A673 (cell line): ENCODE results near the gene RORB. TPM values are rescaled to one million over a fixed set of nuclear protein-coding genes. Genes with fewer than 3 reads are reported as not detected.

Experiments
- BruUV-seq: library from RNA; stranded (reverse); fragments of 400-500 nt; replicated peaks from 2 replicates; lab custom pipeline; 2021; lab: Mats Ljungman, UMichigan
- CTCF ChIA-PET: fragments of 300-600 bp; sonication (Branson Sonifier 250); formaldehyde crosslinking; loops from one replicate; lab custom pipeline; 2022; ENCODE audit warnings: antibody characterized with exemption; lab: Charles Lee
- POLR2A ChIA-PET: fragments of 300-600 bp; sonication (Branson Sonifier 250); formaldehyde crosslinking; loops from one replicate; lab custom pipeline; 2022; ENCODE audit warnings: antibody characterized with exemption; ENCODE audit not compliant: low non-redundant PET; lab: Charles Lee
- DNase-seq: peaks from one replicate; pipeline ENCODE4 v3.0.0-alpha.2; 2015; ENCODE audit warnings: low spot score
- H3K27ac ChIP-seq: fragments of 200-600 bp; sonication (generic); 2 replicates; pipeline ENCODE4 v1.5.1; 2016; ENCODE audit warnings: mixed run types, low read depth, mild to moderate bottlenecking, mixed read lengths, antibody characterized with exemption, low read length; ENCODE audit not compliant: poor library complexity, severe bottlenecking
- H3K27me3 ChIP-seq: fragments of 200-600 bp; sonication (generic); replicated peaks from 2 replicates; pipeline ENCODE4 v1.6.1; 2017; ENCODE audit warnings: mixed run types, low read depth, mild to moderate bottlenecking, mixed read lengths, antibody characterized with exemption, low read length; ENCODE audit not compliant: insufficient read depth, poor library complexity
- H3K36me3 ChIP-seq: fragments of 200-600 bp; sonication (generic); 2 replicates; pipeline ENCODE4 v1.6.1; 2016; ENCODE audit warnings: mixed run types, mild to moderate bottlenecking, mixed read lengths, antibody characterized with exemption, low read length; ENCODE audit not compliant: insufficient read depth, poor library complexity, severe bottlenecking
- H3K4me1 ChIP-seq: fragments of 200-600 bp; sonication (generic); 2 replicates; pipeline ENCODE4 v1.6.1; 2017; ENCODE audit warnings: mixed run types, mild to moderate bottlenecking, mixed read lengths, antibody characterized with exemption, low read length; ENCODE audit not compliant: insufficient read depth, poor library complexity, severe bottlenecking
- H3K4me3 ChIP-seq: fragments of 200-600 bp; sonication (generic); 2 replicates; pipeline ENCODE4 v1.5.1; 2016; ENCODE audit warnings: low read depth, mixed run types, mild to moderate bottlenecking, mixed read lengths, low read length; ENCODE audit not compliant: poor library complexity, severe bottlenecking
- H3K9me3 ChIP-seq: fragments of 200-600 bp; sonication (generic); 2 replicates; pipeline ENCODE4 v1.6.1; 2016; ENCODE audit warnings: mixed run types, low read depth, mild to moderate bottlenecking, mixed read lengths, antibody characterized with exemption, low read length; ENCODE audit not compliant: poor library complexity, severe bottlenecking
- EZH2 ChIP-seq: fragments of 200-600 bp; sonication (generic); IDR thresholded peaks from 2 replicates; pipeline ENCODE4 v1.6.1; 2017; ENCODE audit warnings: borderline replicate concordance, low read depth, mild to moderate bottlenecking, mixed read lengths, antibody characterized with exemption, low read length; ENCODE audit not compliant: poor library complexity, severe bottlenecking
- intact Hi-C: fragments of 100-400 bp; cut with micrococcal nuclease; formaldehyde crosslinking; loops from one replicate; pipeline ENCODE4 v1.10.0; 2022; ENCODE audit not compliant: unreplicated experiment
- total RNA-seq: library from RNA; stranded (reverse); gene quantifications from 2 replicates; pipeline ENCODE4 v1.2.3, GENCODE V29; 2021
- TF ChIP-seq, protein P1 (sequence below): fragments of 300-800, 200-600 bp; sonication (generic); conservative IDR thresholded peaks from 2 replicates; pipeline ENCODE4 v1.5.1; 2017; ENCODE audit warnings: low read depth, mild to moderate bottlenecking, antibody characterized with exemption, low read length, moderate library complexity, mixed read lengths

The RORB gene
- total RNA-seq, 1 experiment from 2014 or later = 0.02 TPM

DNA sequence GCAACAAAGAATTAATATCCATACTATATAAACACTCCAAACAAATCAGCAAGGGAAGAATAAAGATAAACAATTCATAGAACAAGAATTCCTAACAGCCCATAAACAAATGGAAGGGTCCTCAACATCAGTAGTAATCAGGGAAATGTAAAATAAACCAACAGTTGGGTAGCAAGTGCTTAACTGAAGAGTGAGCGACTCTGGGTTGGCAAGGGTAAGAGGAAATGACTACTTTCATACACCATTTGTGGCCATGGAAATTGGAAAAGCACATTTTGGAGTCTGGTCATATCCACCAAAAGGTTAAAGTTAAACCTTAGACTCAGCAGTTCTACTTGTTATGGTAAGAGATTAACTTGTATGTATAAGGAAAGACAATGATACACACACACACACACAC, 17.4 kb upstream of the RORB start:
- CTCF ChIA-PET = no interaction called here
- H3K27ac ChIP-seq = no peak overlapping the region
- BruUV-seq = no TSS peak
- no peak for DNase-seq
- no peak for TF ChIP-seq EZH2
- TF ChIP-seq, protein P1, sequence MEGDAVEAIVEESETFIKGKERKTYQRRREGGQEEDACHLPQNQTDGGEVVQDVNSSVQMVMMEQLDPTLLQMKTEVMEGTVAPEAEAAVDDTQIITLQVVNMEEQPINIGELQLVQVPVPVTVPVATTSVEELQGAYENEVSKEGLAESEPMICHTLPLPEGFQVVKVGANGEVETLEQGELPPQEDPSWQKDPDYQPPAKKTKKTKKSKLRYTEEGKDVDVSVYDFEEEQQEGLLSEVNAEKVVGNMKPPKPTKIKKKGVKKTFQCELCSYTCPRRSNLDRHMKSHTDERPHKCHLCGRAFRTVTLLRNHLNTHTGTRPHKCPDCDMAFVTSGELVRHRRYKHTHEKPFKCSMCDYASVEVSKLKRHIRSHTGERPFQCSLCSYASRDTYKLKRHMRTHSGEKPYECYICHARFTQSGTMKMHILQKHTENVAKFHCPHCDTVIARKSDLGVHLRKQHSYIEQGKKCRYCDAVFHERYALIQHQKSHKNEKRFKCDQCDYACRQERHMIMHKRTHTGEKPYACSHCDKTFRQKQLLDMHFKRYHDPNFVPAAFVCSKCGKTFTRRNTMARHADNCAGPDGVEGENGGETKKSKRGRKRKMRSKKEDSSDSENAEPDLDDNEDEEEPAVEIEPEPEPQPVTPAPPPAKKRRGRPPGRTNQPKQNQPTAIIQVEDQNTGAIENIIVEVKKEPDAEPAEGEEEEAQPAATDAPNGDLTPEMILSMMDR = no peak
- POLR2A ChIA-PET = no interaction called here
- no peak overlapping the region for H3K4me3 ChIP-seq
- no peaks in the 10 kb centered on the region for H3K4me1 ChIP-seq
- no peaks in the 10 kb centered on the region for H3K27me3 ChIP-seq
- no peaks in the 10 kb centered on the region for H3K9me3 ChIP-seq
- intact Hi-C loops = no loop called here
- H3K36me3 ChIP-seq = no peaks in the 10 kb centered on the region

DNA sequence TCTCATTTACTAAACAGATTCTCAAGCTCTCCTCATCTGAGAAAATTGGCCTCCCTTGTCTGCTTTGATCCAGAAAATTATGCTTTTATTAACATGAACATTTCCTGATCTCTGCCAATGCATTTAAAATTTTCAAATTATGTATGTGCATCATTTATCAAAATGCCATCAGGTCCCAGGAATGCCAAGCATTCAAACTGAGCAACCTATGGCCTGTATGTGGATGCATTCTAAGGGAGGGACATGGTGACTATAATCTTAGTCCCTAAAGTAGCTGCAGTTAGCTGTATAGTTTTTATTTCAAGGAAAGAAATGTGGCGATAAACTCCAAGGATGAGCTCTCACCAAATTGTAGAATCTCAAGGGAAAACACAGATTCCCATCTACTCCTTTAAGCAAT, 9.7 kb upstream of the RORB start:
- BruUV-seq = no TSS peak
- Histone ChIP-seq H3K9me3 (no peaks in the 10 kb centered on the region), H3K4me3 (no peak overlapping the region), H3K27me3 (no peaks in the 10 kb centered on the region), H3K36me3 (no peaks in the 10 kb centered on the region), H3K4me1 (no peaks in the 10 kb centered on the region), H3K27ac (no peak overlapping the region)
- intact Hi-C loops = no loop called here
- ChIA-PET CTCF (no interaction called here), POLR2A (no interaction called here)
- DNase-seq = no peak
- no peak for TF ChIP-seq EZH2
- TF ChIP-seq, protein P1 = no peak

DNA sequence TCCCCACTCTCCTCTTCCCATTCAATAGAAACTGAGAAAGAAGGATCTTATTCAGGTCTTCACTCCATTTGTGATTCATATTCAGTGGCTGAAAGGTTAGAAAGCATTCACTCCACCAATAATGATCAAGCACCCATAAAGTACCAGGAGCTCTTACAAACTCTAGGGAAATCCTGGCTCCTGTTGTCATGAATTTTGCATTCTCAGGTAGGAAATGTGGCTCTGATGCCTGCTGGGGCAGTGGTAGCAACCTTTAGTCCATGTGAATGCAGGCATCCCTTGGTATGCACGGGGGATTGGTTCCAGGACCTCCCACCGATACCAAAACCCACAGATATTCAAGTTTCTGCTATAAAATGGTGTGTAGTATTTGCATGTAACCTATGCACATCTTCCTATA, 3.6 kb upstream of the RORB start:
- no peak overlapping the region for H3K4me3 ChIP-seq
- ChIA-PET CTCF (no interaction called here), POLR2A (no interaction called here)
- no peak for DNase-seq
- peaks cover 10% of the 10 kb centered on the region for H3K4me1 ChIP-seq
- no TSS peak for BruUV-seq
- no peak for TF ChIP-seq EZH2
- TF ChIP-seq, protein P1 = no peak
- H3K36me3 ChIP-seq = no peaks in the 10 kb centered on the region
- H3K27ac ChIP-seq = no peak overlapping the region
- H3K27me3 ChIP-seq = peaks cover 41% of the 10 kb centered on the region
- no peaks in the 10 kb centered on the region for H3K9me3 ChIP-seq
- intact Hi-C loops = loop anchor here (10.0 kb wide), 1 partner anchor 61 kb away; no protein-coding TSS in a partner anchor
